HG02885 (cell line): ENCODE measurements around the gene PCSK5.
A peak's percentile ranks its signal among the peaks of the same experiment; 100 is the strongest.

ENCODE experiments used
- ATAC-seq: cut with Tn5 transposase; IDR thresholded peaks from one replicate; pipeline ENCODE4 v1.9.1; 2021; ENCODE audit warnings: mild to moderate bottlenecking; ENCODE audit not compliant: unreplicated experiment, poor library complexity

PCSK5 gene

DNA sequence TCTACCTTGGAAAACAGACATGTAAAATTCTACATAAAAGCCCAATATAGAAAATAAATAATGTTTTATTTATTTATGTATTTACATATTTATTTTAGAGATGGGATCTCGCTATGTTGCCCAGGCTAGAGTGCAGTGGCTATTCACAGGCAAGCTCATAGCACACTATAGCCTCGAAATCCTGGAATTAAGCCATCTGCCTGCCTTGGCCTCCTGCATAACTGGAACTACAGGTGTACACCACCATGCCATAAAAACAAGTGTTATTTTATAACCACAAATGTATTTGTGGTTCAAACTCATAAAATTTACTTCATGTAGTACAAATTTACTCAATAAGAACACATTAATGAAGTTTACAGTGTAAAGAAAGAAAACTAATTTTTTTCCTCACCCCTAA is 510.7 kb downstream of the PCSK5 start:
- ATAC-seq: no peak

DNA sequence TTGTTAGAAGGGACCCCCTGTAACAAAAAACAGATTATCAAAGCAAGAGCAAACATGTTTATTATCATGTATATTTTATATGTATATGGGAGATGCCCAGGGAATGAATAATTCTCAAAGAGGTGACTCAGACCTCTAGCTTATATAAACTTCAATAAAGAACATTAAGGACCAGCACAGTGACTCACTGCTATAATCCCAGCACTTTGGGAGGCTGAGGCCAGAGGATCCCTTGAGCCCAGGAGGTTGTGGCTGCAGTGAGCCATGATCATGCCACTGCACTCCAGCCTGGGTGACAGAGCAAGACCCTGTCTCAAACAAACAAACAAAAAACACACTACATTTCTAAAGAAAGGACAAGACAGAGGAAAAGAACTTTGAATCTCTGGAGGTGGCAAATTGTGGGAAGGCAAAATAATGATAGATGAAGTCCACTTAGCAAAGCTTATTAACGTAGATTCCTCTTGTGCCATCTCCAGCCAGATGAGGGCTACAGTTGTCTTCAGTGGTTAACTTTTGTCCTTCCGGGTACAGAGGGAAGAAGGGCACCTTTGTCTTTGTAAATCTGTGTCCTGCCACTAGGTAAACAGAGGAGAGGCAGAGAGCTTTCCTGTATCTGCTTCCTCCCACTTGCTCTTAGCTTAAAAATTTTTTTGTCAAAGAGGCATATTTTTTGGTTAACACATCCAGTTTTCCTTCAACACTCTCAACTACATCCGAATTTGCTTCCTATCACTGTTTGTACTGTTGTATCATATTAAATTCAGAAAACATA is 511.3 kb downstream of the PCSK5 start:
- ATAC-seq: no peak

DNA sequence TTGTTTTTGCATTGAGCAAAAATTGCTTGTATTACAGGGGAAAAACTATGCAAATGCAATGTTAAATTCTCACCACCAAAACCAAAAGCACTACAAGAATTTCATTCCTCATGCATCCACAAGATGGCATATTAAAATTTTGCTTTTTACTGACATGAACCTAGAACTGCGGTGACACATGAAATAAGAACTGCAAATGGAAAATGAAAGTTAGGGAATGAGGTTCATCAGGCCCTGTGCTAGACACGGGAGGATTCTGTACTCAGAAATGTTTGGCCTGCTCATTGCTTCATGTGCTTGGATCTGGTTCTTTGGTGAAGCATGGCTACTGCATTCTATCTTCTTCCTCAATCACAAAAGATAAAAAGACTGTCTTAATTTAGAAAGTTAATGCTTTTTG is 512.9 kb downstream of the PCSK5 start:
- peak; percentile 86 for ATAC-seq

DNA sequence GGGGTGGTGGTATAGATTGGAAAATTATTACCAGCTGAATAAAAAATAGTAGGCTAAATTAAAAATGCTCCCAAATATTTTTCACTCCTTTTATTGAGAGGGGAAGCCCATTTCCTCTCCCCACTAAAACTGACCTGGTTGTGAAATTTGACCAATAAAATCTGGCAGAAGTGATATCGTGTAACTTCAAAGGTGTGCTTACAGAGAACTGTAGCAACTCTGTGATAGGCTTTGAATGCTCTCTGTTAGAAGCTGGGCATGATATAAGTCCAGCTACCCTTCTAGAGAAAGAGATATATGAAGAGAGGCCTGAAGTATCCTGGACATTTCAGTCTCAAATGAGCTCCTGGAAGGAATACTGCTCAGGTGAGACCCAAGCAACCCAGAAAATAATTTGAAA is 513.9 kb downstream of the PCSK5 start:
- ATAC-seq: no peak

DNA sequence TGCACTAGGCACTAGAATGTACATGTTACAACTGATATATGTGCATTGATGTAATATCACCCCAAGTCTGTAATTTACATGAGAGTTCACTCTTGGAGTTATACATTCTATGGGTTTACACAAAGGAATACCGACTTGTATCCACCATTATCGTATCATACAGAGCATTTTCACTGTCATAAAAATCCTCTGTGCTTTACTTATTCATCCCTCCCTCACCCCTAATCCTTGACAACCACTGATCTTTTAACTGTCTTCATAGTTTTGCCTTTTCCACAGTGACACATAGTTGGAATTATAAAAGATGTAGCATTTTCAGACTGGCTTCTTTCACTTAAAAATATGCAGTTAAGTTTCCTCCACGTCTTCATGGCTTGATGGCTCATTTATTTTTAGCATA is 514.9 kb downstream of the PCSK5 start:
- ATAC-seq: no peak

DNA sequence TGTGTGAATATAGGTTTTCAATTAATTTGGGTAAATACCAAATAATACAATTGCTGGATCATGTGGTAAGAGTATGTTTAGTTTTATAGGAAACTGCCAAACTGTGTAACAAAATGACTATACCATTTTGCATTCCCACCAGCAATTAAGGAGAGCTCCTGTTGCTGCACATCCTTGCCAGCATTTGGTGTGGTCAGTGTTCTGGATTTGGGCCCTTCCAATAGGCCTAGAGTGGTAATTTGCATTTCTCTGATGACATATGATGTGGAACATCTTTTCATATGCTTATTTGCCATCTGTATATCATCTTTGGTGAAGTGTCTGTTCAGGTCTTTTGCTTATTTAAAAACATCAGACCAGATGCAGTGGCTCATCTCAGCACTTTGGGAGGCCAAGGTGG is 515.4 kb downstream of the PCSK5 start:
- ATAC-seq: no peak
